HCT116 (cell line): ENCODE results near the gene EPN1. TPM values are rescaled to one million over a fixed set of nuclear protein-coding genes. Genes with fewer than 3 reads are reported as not detected.
"Not testable (repeated sequence)": the region's sequence is repeated elsewhere in the genome, so short reads cannot be mapped to it uniquely, and the experiment has no call there.

Experiments
- ATAC-seq: fragments of 200-7000 bp; cut with Tn5 transposase; 2 replicates; pipeline ENCODE4 v1.9.1; 2020; ENCODE audit warnings: mild to moderate bottlenecking, moderate library complexity
- BruUV-seq: library from RNA; stranded (reverse); fragments of 400-500 nt; replicated peaks from 2 replicates; lab custom pipeline; 2021; lab: Mats Ljungman, UMichigan
- CTCF ChIA-PET: fragments of 300-600 bp; sonication (Branson Sonifier 250); formaldehyde crosslinking; loops from one replicate; lab custom pipeline; 2021; ENCODE audit warnings: antibody characterized with exemption; lab: Charles Lee
- POLR2A ChIA-PET: fragments of 300-600, 350-600 bp; sonication (Branson Sonifier 250); formaldehyde crosslinking; loops from one replicate; lab custom pipeline; 2021; ENCODE audit warnings: antibody characterized with exemption; lab: Charles Lee
- RAD21 ChIA-PET, 2 experiments: fragments of 300-600 bp; sonication (Branson Sonifier 250); formaldehyde crosslinking; loops; one replicate each; lab custom pipeline; 2023; ENCODE audit warnings: low total read pairs in 2 of 2; ENCODE audit not compliant: uncharacterized antibody in 2 of 2, unreplicated experiment in 2 of 2, low non-redundant PET in 1 of 2; lab: Charles Lee
- DNase-seq: peaks from one replicate; pipeline ENCODE4 v3.0.0-alpha.2; 2010; ENCODE audit warnings: low read depth, low spot score
- H2AFZ ChIP-seq: fragments of 200-600 bp; shearing (Covaris generic), sonication (generic); 2 replicates; pipeline ENCODE4 v1.6.1; 2017; ENCODE audit warnings: low read depth, mixed run types, mixed read lengths, antibody characterized with exemption, low read length; ENCODE audit not compliant: poor library complexity, severe bottlenecking
- H3K27ac ChIP-seq: 2 replicates; pipeline ENCODE4 v1.5.1; 2012; ENCODE audit warnings: low read depth, low read length
- H3K27me3 ChIP-seq: fragments of 200-600 bp; sonication (generic); 2 replicates; pipeline ENCODE4 v1.6.1; 2016; ENCODE audit warnings: mixed run types, low read length, mixed read lengths; ENCODE audit not compliant: insufficient read depth
- H3K36me3 ChIP-seq, 2 experiments: fragments of 200-500 bp in 1 of 2; fragments of 200-600 bp in 1 of 2; sonication (Bioruptor generic) in 1 of 2; sonication (generic) in 1 of 2; 2 replicates each; pipeline versions ENCODE4 v1.5.1 to v1.6.1; 2014 to 2016; ENCODE audit warnings: low read length in 2 of 2, inconsistent platforms in 1 of 2, mixed read lengths in 1 of 2, mixed run types in 1 of 2; ENCODE audit not compliant: insufficient read depth in 2 of 2, control insufficient read depth in 1 of 2
- H3K4me1 ChIP-seq, 2 experiments: fragments of 200-600 bp in 1 of 2; sonication (generic) in 1 of 2; 2 replicates each; pipeline versions ENCODE4 v1.5.1 to v1.6.1; 2012 to 2017; ENCODE audit warnings: low read length in 2 of 2, inconsistent platforms in 1 of 2, mild to moderate bottlenecking in 1 of 2, mixed read lengths in 1 of 2, mixed run types in 1 of 2, moderate library complexity in 1 of 2; ENCODE audit not compliant: insufficient read depth in 2 of 2, control insufficient read depth in 1 of 2
- H3K4me2 ChIP-seq: fragments of 200-600 bp; sonication (generic); 2 replicates; pipeline ENCODE4 v1.6.1; 2017; ENCODE audit warnings: mixed run types, low read length, mixed read lengths
- H3K4me3 ChIP-seq, 2 experiments: fragments of 200-600 bp in 1 of 2; sonication (generic) in 1 of 2; replicated peaks in 1 of 2; 2 replicates each; pipeline ENCODE4 v1.5.1; 2011 to 2016; ENCODE audit warnings: low read length in 2 of 2, control low read depth in 1 of 2, low read depth in 1 of 2, mild to moderate bottlenecking in 1 of 2, mixed read lengths in 1 of 2, mixed run types in 1 of 2
- H3K79me2 ChIP-seq: fragments of 200-600 bp; sonication (generic); 2 replicates; pipeline ENCODE4 v1.6.1; 2017; ENCODE audit warnings: mild to moderate bottlenecking, mixed run types, low read length, moderate library complexity, mixed read lengths; ENCODE audit not compliant: insufficient read depth
- H3K9ac ChIP-seq: fragments of 200-600 bp; sonication (generic); 2 replicates; pipeline ENCODE4 v1.6.1; 2016; ENCODE audit warnings: low read length, mixed read lengths
- H3K9me2 ChIP-seq: fragments of 200-600 bp; sonication (generic), shearing (Covaris generic); 2 replicates; pipeline ENCODE4 v1.6.1; 2017; ENCODE audit warnings: mixed run types, mild to moderate bottlenecking, moderate library complexity; ENCODE audit not compliant: insufficient read depth
- H3K9me3 ChIP-seq, 2 experiments: fragments of 200-500 bp in 1 of 2; fragments of 200-600 bp in 1 of 2; sonication (Bioruptor generic) in 1 of 2; sonication (generic) in 1 of 2; 2 replicates each; pipeline ENCODE4 v1.6.1; 2014 to 2017; ENCODE audit warnings: low read length in 2 of 2, mixed read lengths in 2 of 2, inconsistent platforms in 1 of 2, low read depth in 1 of 2, mild to moderate bottlenecking in 1 of 2, mixed run types in 1 of 2, moderate library complexity in 1 of 2; ENCODE audit not compliant: control insufficient read depth in 1 of 2, insufficient read depth in 1 of 2
- H4K20me1 ChIP-seq: fragments of 200-600 bp; sonication (generic), shearing (Covaris generic); 2 replicates; pipeline ENCODE4 v1.6.1; 2017; ENCODE audit warnings: mixed run types, mild to moderate bottlenecking, moderate library complexity; ENCODE audit not compliant: insufficient read depth
- CBX3 ChIP-seq: IDR thresholded peaks from 2 replicates; pipeline ENCODE4 v1.6.1; 2012; ENCODE audit warnings: low read depth
- EGR1 ChIP-seq: IDR thresholded peaks from 2 replicates; pipeline ENCODE4 v1.6.1; 2012; ENCODE audit warnings: low read depth
- ELF1 ChIP-seq: IDR thresholded peaks from 2 replicates; pipeline ENCODE4 v1.6.1; 2012; ENCODE audit warnings: low read depth, borderline replicate concordance
- EZH2phosphoT487 ChIP-seq: fragments of 200-600 bp; IDR thresholded peaks from 2 replicates; pipeline ENCODE4 v1.6.1; 2018; ENCODE audit warnings: antibody characterized with exemption, borderline replicate concordance
- FOSL1 ChIP-seq: IDR thresholded peaks from 2 replicates; pipeline ENCODE4 v1.6.1; 2012; ENCODE audit warnings: low read depth
- JUND ChIP-seq: IDR thresholded peaks from 2 replicates; pipeline ENCODE4 v1.6.1; 2012
- POLR2A ChIP-seq: IDR thresholded peaks from 2 replicates; pipeline ENCODE4 v1.7.0; 2011; ENCODE audit warnings: borderline replicate concordance; ENCODE audit not compliant: insufficient read depth, insufficient read length; ENCODE audit errors: extremely low read depth
- POLR2AphosphoS5 ChIP-seq: IDR thresholded peaks from 2 replicates; pipeline ENCODE4 v1.6.1; 2011; ENCODE audit warnings: mild to moderate bottlenecking, low read depth, low read length, moderate library complexity
- RAD21 ChIP-seq: IDR thresholded peaks from 2 replicates; pipeline ENCODE4 v1.6.1; 2012; ENCODE audit warnings: low read depth, mild to moderate bottlenecking
- SIN3A ChIP-seq: IDR thresholded peaks from 2 replicates; pipeline ENCODE4 v1.6.1; 2012; ENCODE audit warnings: low read depth
- SRF ChIP-seq: IDR thresholded peaks from 2 replicates; pipeline ENCODE4 v1.6.1; 2012; ENCODE audit warnings: low read depth
- TCF7L2 ChIP-seq: IDR thresholded peaks from 2 replicates; pipeline ENCODE4 v1.7.0; 2011; ENCODE audit warnings: borderline replicate concordance, inconsistent platforms; ENCODE audit not compliant: insufficient read depth, insufficient read length; ENCODE audit errors: extremely low read depth
- YY1 ChIP-seq: IDR thresholded peaks from 2 replicates; pipeline ENCODE4 v1.6.1; 2011; ENCODE audit warnings: low read length, low read depth, moderate library complexity, mild to moderate bottlenecking; ENCODE audit not compliant: insufficient replicate concordance; ENCODE audit errors: extremely low read depth
- ZFX ChIP-seq: fragments of 450-650 bp; IDR thresholded peaks from 2 replicates; pipeline ENCODE4 v1.6.1; 2017
- ZNF274 ChIP-seq: fragments of 200-500 bp; sonication (Bioruptor generic); IDR thresholded peaks from 2 replicates; pipeline ENCODE4 v1.6.1; 2014; ENCODE audit warnings: mild to moderate bottlenecking, low read depth, low read length, inconsistent platforms
- intact Hi-C: fragments of 100-400 bp; cut with micrococcal nuclease; formaldehyde crosslinking; loops from 2 replicates; pipeline ENCODE4 v1.10.0; 2022
- total RNA-seq: library from RNA; stranded (reverse); gene quantifications from one replicate; pipeline ENCODE4 v1.2.1, GENCODE V29; 2021; ENCODE audit not compliant: unreplicated experiment
- TF ChIP-seq, protein P1 (sequence below): IDR thresholded peaks from 2 replicates; pipeline ENCODE4 v1.6.1; 2011; ENCODE audit warnings: mild to moderate bottlenecking, low read length, moderate library complexity; ENCODE audit not compliant: insufficient replicate concordance; ENCODE audit errors: extremely low read depth
- TF ChIP-seq, protein P2 (sequence below): IDR thresholded peaks from 2 replicates; pipeline ENCODE4 v1.6.1; 2012
- TF ChIP-seq, protein P3 (sequence below), 3 experiments: fragments of 200-600 bp in 1 of 3; sonication (generic) in 1 of 3; IDR thresholded peaks in 2 of 3; conservative IDR thresholded peaks in 1 of 3; 2 replicates each; pipeline ENCODE4 v1.5.1; 2012 to 2017; ENCODE audit warnings: low read depth in 2 of 3, low read length in 2 of 3, antibody characterized with exemption in 1 of 3, borderline replicate concordance in 1 of 3, control low read depth in 1 of 3, mild to moderate bottlenecking in 1 of 3, mixed read lengths in 1 of 3, mixed run types in 1 of 3, moderate library complexity in 1 of 3; ENCODE audit not compliant: insufficient read depth in 1 of 3

The EPN1 gene
- total RNA-seq, 1 experiment from 2014 or later, result 122 TPM

DNA sequence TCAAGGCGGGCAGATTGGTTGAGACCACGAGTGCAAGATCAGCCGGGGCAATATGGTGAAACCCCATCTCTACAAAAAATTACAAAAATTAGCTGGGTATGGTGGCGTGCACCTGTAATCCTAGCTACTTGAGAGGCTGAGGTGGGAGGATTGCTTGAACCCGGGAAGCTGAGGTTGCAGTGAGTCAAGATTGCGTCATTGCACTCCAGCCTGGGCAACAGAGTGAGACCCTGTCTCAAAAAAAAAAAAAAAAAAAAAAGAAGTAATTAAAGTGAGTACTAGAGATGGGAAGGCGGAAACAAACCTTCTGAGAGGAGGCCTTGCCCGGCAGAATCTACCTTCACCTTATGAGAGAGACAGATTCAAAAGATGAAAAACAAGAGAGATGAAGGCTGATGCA, 48.5 kb downstream of the EPN1 start:
- Histone ChIP-seq H3K4me3 (no peak overlapping the region), H3K4me1 (no peaks in the 10 kb centered on the region), H3K9ac (no peak overlapping the region), H3K4me2 (no peak overlapping the region), H3K9me2 (no peaks in the 10 kb centered on the region), H3K79me2 (no peaks in the 10 kb centered on the region), H3K36me3 (no peaks in the 10 kb centered on the region), H2AFZ (no peak overlapping the region), H3K27ac (no peak overlapping the region), H3K9me3 (0 out of 4 replicates have a peak, but pooled peaks cover 0 to 4% of the 10 kb centered on the region in 2 experiments), H3K27me3 (peaks cover 8% of the 10 kb centered on the region; the same call in 1 of the 2 replicates), H4K20me1 (no peaks in the 10 kb centered on the region)
- CTCF ChIA-PET, result no interaction called here
- no peak for DNase-seq
- BruUV-seq, result no TSS peak
- intact Hi-C loops, result no loop called here
- no peak for ATAC-seq
- POLR2A ChIA-PET, result no interaction called here
- RAD21 ChIA-PET, result no interaction called here
- TF ChIP-seq ELF1 (no peak), POLR2AphosphoS5 (no peak), CBX3 (no peak), ZFX (no peak), RAD21 (no peak), EZH2phosphoT487 (no peak), POLR2A (no peak), SIN3A (no peak), TCF7L2 (no peak), FOSL1 (no peak), EGR1 (no peak), YY1 (no peak), JUND (no peak), ZNF274 (no peak), SRF (no peak)
- TF ChIP-seq, protein P1, sequence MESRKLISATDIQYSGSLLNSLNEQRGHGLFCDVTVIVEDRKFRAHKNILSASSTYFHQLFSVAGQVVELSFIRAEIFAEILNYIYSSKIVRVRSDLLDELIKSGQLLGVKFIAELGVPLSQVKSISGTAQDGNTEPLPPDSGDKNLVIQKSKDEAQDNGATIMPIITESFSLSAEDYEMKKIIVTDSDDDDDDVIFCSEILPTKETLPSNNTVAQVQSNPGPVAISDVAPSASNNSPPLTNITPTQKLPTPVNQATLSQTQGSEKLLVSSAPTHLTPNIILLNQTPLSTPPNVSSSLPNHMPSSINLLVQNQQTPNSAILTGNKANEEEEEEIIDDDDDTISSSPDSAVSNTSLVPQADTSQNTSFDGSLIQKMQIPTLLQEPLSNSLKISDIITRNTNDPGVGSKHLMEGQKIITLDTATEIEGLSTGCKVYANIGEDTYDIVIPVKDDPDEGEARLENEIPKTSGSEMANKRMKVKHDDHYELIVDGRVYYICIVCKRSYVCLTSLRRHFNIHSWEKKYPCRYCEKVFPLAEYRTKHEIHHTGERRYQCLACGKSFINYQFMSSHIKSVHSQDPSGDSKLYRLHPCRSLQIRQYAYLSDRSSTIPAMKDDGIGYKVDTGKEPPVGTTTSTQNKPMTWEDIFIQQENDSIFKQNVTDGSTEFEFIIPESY, result no peak
- TF ChIP-seq, protein P2, sequence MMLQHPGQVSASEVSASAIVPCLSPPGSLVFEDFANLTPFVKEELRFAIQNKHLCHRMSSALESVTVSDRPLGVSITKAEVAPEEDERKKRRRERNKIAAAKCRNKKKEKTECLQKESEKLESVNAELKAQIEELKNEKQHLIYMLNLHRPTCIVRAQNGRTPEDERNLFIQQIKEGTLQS, result no peak
- TF ChIP-seq, protein P3, sequence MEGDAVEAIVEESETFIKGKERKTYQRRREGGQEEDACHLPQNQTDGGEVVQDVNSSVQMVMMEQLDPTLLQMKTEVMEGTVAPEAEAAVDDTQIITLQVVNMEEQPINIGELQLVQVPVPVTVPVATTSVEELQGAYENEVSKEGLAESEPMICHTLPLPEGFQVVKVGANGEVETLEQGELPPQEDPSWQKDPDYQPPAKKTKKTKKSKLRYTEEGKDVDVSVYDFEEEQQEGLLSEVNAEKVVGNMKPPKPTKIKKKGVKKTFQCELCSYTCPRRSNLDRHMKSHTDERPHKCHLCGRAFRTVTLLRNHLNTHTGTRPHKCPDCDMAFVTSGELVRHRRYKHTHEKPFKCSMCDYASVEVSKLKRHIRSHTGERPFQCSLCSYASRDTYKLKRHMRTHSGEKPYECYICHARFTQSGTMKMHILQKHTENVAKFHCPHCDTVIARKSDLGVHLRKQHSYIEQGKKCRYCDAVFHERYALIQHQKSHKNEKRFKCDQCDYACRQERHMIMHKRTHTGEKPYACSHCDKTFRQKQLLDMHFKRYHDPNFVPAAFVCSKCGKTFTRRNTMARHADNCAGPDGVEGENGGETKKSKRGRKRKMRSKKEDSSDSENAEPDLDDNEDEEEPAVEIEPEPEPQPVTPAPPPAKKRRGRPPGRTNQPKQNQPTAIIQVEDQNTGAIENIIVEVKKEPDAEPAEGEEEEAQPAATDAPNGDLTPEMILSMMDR (IDR thresholded peaks at IDR 0.05 in 2 of 3, conservative IDR thresholded peaks at IDR 0.05 in 1 of 3; ENCODE audit: borderline replicate concordance in 1 of 3, insufficient read depth in 1 of 3, low read depth in 2 of 3, low read length in 2 of 3), result no peak

GRCh38 chr19:55730378-55730777, 55.4 kb downstream of the EPN1 start:
- H3K9me2 ChIP-seq, H3K9ac ChIP-seq, H3K4me3 ChIP-seq, ATAC-seq, CTCF ChIA-PET, H3K79me2 ChIP-seq, H3K4me1 ChIP-seq, H3K9me3 ChIP-seq, DNase-seq, H4K20me1 ChIP-seq, H3K36me3 ChIP-seq, H3K27ac ChIP-seq, POLR2A ChIA-PET, intact Hi-C loops, H2AFZ ChIP-seq, H3K4me2 ChIP-seq, BruUV-seq, RAD21 ChIA-PET: not testable (repeated sequence)
- peaks cover 12% of the 10 kb centered on the region; the same call in 1 of the 2 replicates for H3K27me3 ChIP-seq
